ENCODE measurements around the gene SLC37A2.

Gene SLC37A2

GRCh38 chr11:125108469-125108868 lies 45.4 kb downstream of the SLC37A2 start:
- no peak overlapping the region for H3K18ac ChIP-seq (ENCODE audit: low read depth in 1 of 2, low read length in 2 of 2)
- H4K91ac ChIP-seq (ENCODE audit: low read length), result no peak overlapping the region
- H2BK120ac ChIP-seq (ENCODE audit: low read depth, low read length), result no peak overlapping the region
- no peak overlapping the region for H3K4me2 ChIP-seq (ENCODE audit: low read length, poor library complexity, severe bottlenecking)
- no peak overlapping the region for H2BK12ac ChIP-seq (ENCODE audit: low read length in 2 of 2)
- H3K4ac ChIP-seq (ENCODE audit: low read depth in 1 of 2, low read length in 2 of 2), result no peak overlapping the region
- H3K4me3 ChIP-seq (ENCODE audit: insufficient read depth in 1 of 2, low read depth in 1 of 2, low read length in 2 of 2), result no peak overlapping the region
- H3K9ac ChIP-seq (ENCODE audit: low read length), result no peak overlapping the region
- H4K8ac ChIP-seq (ENCODE audit: low read length), result no peak overlapping the region
- no peaks in the 10 kb centered on the region for H3K36me3 ChIP-seq (ENCODE audit: control insufficient read depth in 1 of 2, insufficient read depth in 2 of 2, low read depth in 1 of 2, low read length in 2 of 2)
- no peak overlapping the region for H2AK5ac ChIP-seq (ENCODE audit: low read length, severe bottlenecking)
- 91% methylated on average over 2 of the region's 3 CpGs for WGBS
- H2BK5ac ChIP-seq (ENCODE audit: low read depth, low read length, poor library complexity, severe bottlenecking), result no peak overlapping the region
- DNase-seq, result no peak
- H3K79me1 ChIP-seq (replicated peaks; ENCODE audit: low read length, poor library complexity, severe bottlenecking), result peaks cover 17% of the 10 kb centered on the region
- no peaks in the 10 kb centered on the region for H3K27me3 ChIP-seq (ENCODE audit: control insufficient read depth in 1 of 2, insufficient read depth in 1 of 2, low read length in 2 of 2)
- H3K4me1 ChIP-seq (ENCODE audit: control insufficient read depth, insufficient read depth, low read depth, low read length), result peaks cover 2% of the 10 kb centered on the region
- no peak overlapping the region for H3K27ac ChIP-seq (ENCODE audit: low read length, poor library complexity, severe bottlenecking)
- no peak overlapping the region for H2AFZ ChIP-seq (ENCODE audit: low read depth, low read length)
- no peak overlapping the region for H3K23ac ChIP-seq (ENCODE audit: low read length in 2 of 2)
- no peak overlapping the region for H3K14ac ChIP-seq (ENCODE audit: low read length in 2 of 2)
- no peak overlapping the region for H2BK15ac ChIP-seq (ENCODE audit: low read depth, poor library complexity, severe bottlenecking)
- no peaks in the 10 kb centered on the region for H3K9me3 ChIP-seq (ENCODE audit: control insufficient read depth, low read length)

- peak; percentile 18 for DNase-seq
- Histone ChIP-seq H2BK120ac (ENCODE audit: low read depth, low read length) (no peak overlapping the region), H3K27me3 (ENCODE audit: control insufficient read depth in 1 of 2, insufficient read depth in 1 of 2, low read length in 2 of 2) (no peaks in the 10 kb centered on the region), H2BK15ac (ENCODE audit: low read depth, poor library complexity, severe bottlenecking) (no peak overlapping the region), H2BK5ac (ENCODE audit: low read depth, low read length, poor library complexity, severe bottlenecking) (no peak overlapping the region), H3K36me3 (ENCODE audit: control insufficient read depth in 1 of 2, insufficient read depth in 2 of 2, low read depth in 1 of 2, low read length in 2 of 2) (no peaks in the 10 kb centered on the region), H3K4ac (ENCODE audit: low read depth in 1 of 2, low read length in 2 of 2) (no peak overlapping the region), H2AK5ac (ENCODE audit: low read length, severe bottlenecking) (no peak overlapping the region), H2AFZ (ENCODE audit: low read depth, low read length) (no peak overlapping the region), H3K9ac (ENCODE audit: low read length) (peak overlapping the region; percentile 86), H3K14ac (ENCODE audit: low read length in 2 of 2) (no peak overlapping the region), H4K91ac (ENCODE audit: low read length) (no peak overlapping the region), H3K4me3 (ENCODE audit: insufficient read depth in 1 of 2, low read depth in 1 of 2, low read length in 2 of 2) (peak overlapping the region in 1 of 2 experiments; percentile 90), H3K18ac (ENCODE audit: low read depth in 1 of 2, low read length in 2 of 2) (no peak overlapping the region), H3K27ac (ENCODE audit: low read length, poor library complexity, severe bottlenecking) (no peak overlapping the region), H3K23ac (ENCODE audit: low read length in 2 of 2) (no peak overlapping the region), H3K4me2 (ENCODE audit: low read length, poor library complexity, severe bottlenecking) (peak overlapping the region; percentile 74), H2BK12ac (ENCODE audit: low read length in 2 of 2) (no peak overlapping the region), H3K4me1 (ENCODE audit: control insufficient read depth, insufficient read depth, low read depth, low read length) (peaks cover 2% of the 10 kb centered on the region), H3K79me1 (replicated peaks; ENCODE audit: low read length, poor library complexity, severe bottlenecking) (peaks cover 6% of the 10 kb centered on the region), H4K8ac (ENCODE audit: low read length) (no peak overlapping the region), H3K9me3 (ENCODE audit: control insufficient read depth, low read length) (no peaks in the 10 kb centered on the region)
- no CpG with 5 or more reads among the region's 4 CpGs for WGBS
These were observed 47.4 kb downstream of the SLC37A2 start for GRCh38 chr11:125110506-125110905.

DNA sequence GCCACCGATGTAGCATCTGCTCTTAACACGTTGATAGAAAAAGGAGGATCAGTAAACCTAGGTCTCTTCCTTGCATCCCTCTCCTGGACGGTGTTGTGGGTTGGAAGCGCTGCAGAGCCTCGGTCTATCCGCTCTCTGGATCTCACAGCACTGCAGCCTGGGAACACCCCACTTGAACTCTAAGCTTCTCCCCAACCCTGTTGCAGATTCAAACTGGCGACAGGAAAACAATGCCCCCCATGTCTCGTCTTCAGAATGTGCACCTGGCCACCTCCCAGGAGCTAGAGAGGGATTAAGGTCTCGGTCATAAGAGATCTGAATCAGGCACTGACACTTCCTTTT lies 47.9 kb downstream of the SLC37A2 start:
- 1% methylated on average over 9 of the region's 9 CpGs for WGBS
- no peak for DNase-seq
- Histone ChIP-seq H3K14ac (ENCODE audit: low read length in 2 of 2) (peak overlapping the region in 1 of 2 experiments; percentile 38), H2BK15ac (ENCODE audit: low read depth, poor library complexity, severe bottlenecking) (no peak overlapping the region), H2AFZ (ENCODE audit: low read depth, low read length) (peak overlapping the region; percentile 68), H3K4me1 (ENCODE audit: control insufficient read depth, insufficient read depth, low read depth, low read length) (peaks cover 2% of the 10 kb centered on the region), H4K8ac (ENCODE audit: low read length) (peak overlapping the region; percentile 27), H3K9ac (ENCODE audit: low read length) (peak overlapping the region; percentile 86), H3K18ac (ENCODE audit: low read depth in 1 of 2, low read length in 2 of 2) (peak overlapping the region; percentile 13 to 77), H3K9me3 (ENCODE audit: control insufficient read depth, low read length) (no peaks in the 10 kb centered on the region), H3K79me1 (replicated peaks; ENCODE audit: low read length, poor library complexity, severe bottlenecking) (peaks cover 6% of the 10 kb centered on the region), H3K36me3 (ENCODE audit: control insufficient read depth in 1 of 2, insufficient read depth in 2 of 2, low read depth in 1 of 2, low read length in 2 of 2) (no peaks in the 10 kb centered on the region), H3K27ac (ENCODE audit: low read length, poor library complexity, severe bottlenecking) (peak overlapping the region; percentile 31), H3K4ac (ENCODE audit: low read depth in 1 of 2, low read length in 2 of 2) (peak overlapping the region in 1 of 2 experiments; percentile 4), H2BK5ac (ENCODE audit: low read depth, low read length, poor library complexity, severe bottlenecking) (no peak overlapping the region), H3K4me2 (ENCODE audit: low read length, poor library complexity, severe bottlenecking) (peak overlapping the region; percentile 74), H3K23ac (ENCODE audit: low read length in 2 of 2) (no peak overlapping the region), H3K4me3 (ENCODE audit: insufficient read depth in 1 of 2, low read depth in 1 of 2, low read length in 2 of 2) (peak overlapping the region; percentile 77 to 90), H2AK5ac (ENCODE audit: low read length, severe bottlenecking) (no peak overlapping the region), H4K91ac (ENCODE audit: low read length) (no peak overlapping the region), H2BK12ac (ENCODE audit: low read length in 2 of 2) (no peak overlapping the region), H2BK120ac (ENCODE audit: low read depth, low read length) (no peak overlapping the region), H3K27me3 (ENCODE audit: control insufficient read depth in 1 of 2, insufficient read depth in 1 of 2, low read length in 2 of 2) (no peaks in the 10 kb centered on the region)

DNA sequence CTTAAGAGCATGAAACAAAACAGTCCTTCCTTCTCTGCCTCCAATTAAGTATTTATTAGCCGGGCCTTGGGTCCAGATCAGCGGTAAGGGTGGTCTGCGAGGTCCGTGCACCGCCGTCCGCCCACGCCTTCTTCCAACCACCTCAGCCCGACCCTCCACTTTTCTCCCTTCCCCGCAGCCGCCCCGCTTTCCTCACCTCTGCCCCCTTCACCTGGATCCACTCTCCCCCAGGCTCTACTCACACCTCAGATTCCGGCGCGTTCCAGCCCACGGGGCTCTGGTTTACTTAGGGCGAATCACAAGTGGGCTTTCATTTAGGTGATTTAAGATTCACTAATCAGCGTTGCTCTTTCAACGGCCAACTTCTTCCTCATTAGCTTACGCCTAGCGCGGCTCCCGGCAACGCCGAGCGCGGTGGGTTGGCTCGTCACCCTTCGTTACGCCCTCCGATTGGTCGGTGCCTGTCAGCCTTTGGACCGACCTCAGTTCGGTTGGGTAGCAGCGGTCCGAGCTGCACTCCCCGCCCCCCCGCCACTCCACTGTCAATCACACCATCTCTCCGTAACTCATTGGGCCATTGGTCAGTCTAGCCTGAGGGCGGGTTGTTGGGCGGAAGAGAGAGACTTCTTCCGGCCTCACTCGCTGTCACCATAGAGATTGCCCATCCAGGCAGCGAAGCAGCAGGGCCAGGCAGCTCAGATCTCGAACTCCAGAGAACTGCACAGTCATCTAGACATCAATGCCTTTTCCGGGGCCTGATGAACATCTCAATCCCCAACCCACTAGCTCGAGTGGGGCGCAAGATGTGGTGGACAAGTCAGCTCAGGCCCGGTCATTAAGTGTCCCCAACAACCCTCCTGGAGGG lies 48.5 kb downstream of the SLC37A2 start, which contains the start of gene TMEM218:
TSS of gene TMEM218 (minus strand) at position 284 of the 865 bp plus-strand sequence. CDS start 9,385 bp downstream, outside the sequence.
- H3K79me1 ChIP-seq (replicated peaks; ENCODE audit: low read length, poor library complexity, severe bottlenecking), result peaks cover 6% of the 10 kb centered on the region
- H2BK120ac ChIP-seq (ENCODE audit: low read depth, low read length), result no peak within 1 kb of the TSS
- H4K8ac ChIP-seq (ENCODE audit: low read length), result peak within 1 kb of the TSS; percentile 95
- H3K4me3 ChIP-seq (ENCODE audit: insufficient read depth in 1 of 2, low read depth in 1 of 2, low read length in 2 of 2), result peak within 1 kb of the TSS; percentile 77 to 90
- DNase-seq, result peak; percentile 99
- no peak within 1 kb of the TSS for H2AK5ac ChIP-seq (ENCODE audit: low read length, severe bottlenecking)
- H3K4ac ChIP-seq (ENCODE audit: low read depth in 1 of 2, low read length in 2 of 2), result peak within 1 kb of the TSS in 1 of 2 experiments; percentile 63
- H4K91ac ChIP-seq (ENCODE audit: low read length), result peak within 1 kb of the TSS; percentile 43
- peak within 1 kb of the TSS; percentile 74 for H3K4me2 ChIP-seq (ENCODE audit: low read length, poor library complexity, severe bottlenecking)
- peaks cover 2% of the 10 kb centered on the region for H3K4me1 ChIP-seq (ENCODE audit: control insufficient read depth, insufficient read depth, low read depth, low read length)
- peak within 1 kb of the TSS; percentile 31 for H3K27ac ChIP-seq (ENCODE audit: low read length, poor library complexity, severe bottlenecking)
- peak within 1 kb of the TSS; percentile 68 for H2AFZ ChIP-seq (ENCODE audit: low read depth, low read length)
- H2BK12ac ChIP-seq (ENCODE audit: low read length in 2 of 2), result no peak within 1 kb of the TSS
- no peaks in the 10 kb centered on the region for H3K9me3 ChIP-seq (ENCODE audit: control insufficient read depth, low read length)
- no peaks in the 10 kb centered on the region for H3K27me3 ChIP-seq (ENCODE audit: control insufficient read depth in 1 of 2, insufficient read depth in 1 of 2, low read length in 2 of 2)
- H3K23ac ChIP-seq (ENCODE audit: low read length in 2 of 2), result no peak within 1 kb of the TSS
- WGBS, result 9% methylated on average over 43 of the region's 49 CpGs
- peak within 1 kb of the TSS in 1 of 2 experiments; percentile 38 for H3K14ac ChIP-seq (ENCODE audit: low read length in 2 of 2)
- H3K18ac ChIP-seq (ENCODE audit: low read depth in 1 of 2, low read length in 2 of 2), result peak within 1 kb of the TSS; percentile 54 to 77
- peak within 1 kb of the TSS; percentile 86 for H3K9ac ChIP-seq (ENCODE audit: low read length)
- H3K36me3 ChIP-seq (ENCODE audit: control insufficient read depth in 1 of 2, insufficient read depth in 2 of 2, low read depth in 1 of 2, low read length in 2 of 2), result no peaks in the 10 kb centered on the region
- no peak within 1 kb of the TSS for H2BK5ac ChIP-seq (ENCODE audit: low read depth, low read length, poor library complexity, severe bottlenecking)
- no peak within 1 kb of the TSS for H2BK15ac ChIP-seq (ENCODE audit: low read depth, poor library complexity, severe bottlenecking)

Measured in mesenchymal stem cell (in vitro differentiated cells and primary cell).